HFFc6 (cell line): ENCODE data around the gene MAP2K6. TPM values are rescaled to one million over a fixed set of nuclear protein-coding genes. Genes with fewer than 3 reads are reported as not detected.

Experiments used
- DNase-seq: peaks from one replicate; pipeline ENCODE4 v3.0.0-alpha.2; 2018
- H3K27ac Mint-ChIP-seq: 2 replicates; pipeline ENCODE4 v1.8.0; 2020; ENCODE audit warnings: mild to moderate bottlenecking, mixed read lengths
- H3K27me3 Mint-ChIP-seq: 2 replicates; pipeline ENCODE4 v1.8.0; 2021; ENCODE audit warnings: mild to moderate bottlenecking, moderate library complexity, mixed read lengths; ENCODE audit not compliant: insufficient read depth
- H3K36me3 Mint-ChIP-seq: 2 replicates; pipeline ENCODE4 v1.8.0; 2021; ENCODE audit warnings: low read depth, mixed read lengths
- H3K4me1 Mint-ChIP-seq: 2 replicates; pipeline ENCODE4 v1.8.0; 2020; ENCODE audit warnings: low read depth, mixed read lengths
- H3K4me3 Mint-ChIP-seq: 2 replicates; pipeline ENCODE4 v1.8.0; 2020; ENCODE audit warnings: mild to moderate bottlenecking, moderate library complexity, mixed read lengths
- H3K9me3 Mint-ChIP-seq: 2 replicates; pipeline ENCODE4 v1.8.0; 2020; ENCODE audit warnings: mild to moderate bottlenecking, mixed read lengths
- CTCF ChIP-seq: fragments of 200-600 bp; sonication (generic); IDR thresholded peaks from 2 replicates; pipeline ENCODE4 v1.5.0; 2021; ENCODE audit warnings: antibody characterized with exemption, mild to moderate bottlenecking
- total RNA-seq, 6 experiments: library from RNA; stranded (reverse); fragmentation: NEBNext Ultra II Directional; extraction: Animal tissue kit (Norgen Biotek cat#: 25700); gene quantifications; 2 replicates in 1 of 6; 3 replicates in 5 of 6; pipeline ENCODE4 v1.2.3, GENCODE V29; 2021

Gene MAP2K6
- total RNA-seq, 6 experiments from 2014 or later: 0.06 to 0.66 (median 0.09) TPM; not detected in 1

DNA sequence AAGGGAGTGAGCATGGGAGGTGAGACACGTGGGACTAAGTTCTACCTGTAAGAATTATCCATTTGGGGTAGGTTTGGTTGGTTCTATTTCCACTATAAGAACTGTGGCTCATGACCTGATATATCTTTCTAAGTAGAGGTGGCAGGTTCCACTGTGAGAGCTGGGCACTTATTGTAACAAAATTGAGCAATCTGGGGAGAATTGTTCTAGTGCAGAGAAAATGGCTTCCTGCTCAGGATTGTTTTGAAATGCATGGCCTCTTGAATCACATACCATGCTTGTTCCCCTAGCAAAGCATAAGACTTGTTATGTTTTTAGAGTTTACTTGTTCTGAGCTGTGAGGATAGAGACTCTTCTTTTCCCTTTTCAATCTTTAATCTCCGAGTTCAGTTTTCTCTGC is 125.9 kb downstream of the MAP2K6 start:
- Mint-ChIP-seq H3K27ac (peak overlapping the region; percentile 93), H3K4me3 (peak overlapping the region; percentile 70), H3K27me3 (no peaks in the 10 kb centered on the region), H3K36me3 (no peaks in the 10 kb centered on the region), H3K4me1 (peaks cover 21% of the 10 kb centered on the region), H3K9me3 (no peaks in the 10 kb centered on the region)
- DNase-seq: peak; percentile 10
- TF ChIP-seq CTCF: no peak

DNA sequence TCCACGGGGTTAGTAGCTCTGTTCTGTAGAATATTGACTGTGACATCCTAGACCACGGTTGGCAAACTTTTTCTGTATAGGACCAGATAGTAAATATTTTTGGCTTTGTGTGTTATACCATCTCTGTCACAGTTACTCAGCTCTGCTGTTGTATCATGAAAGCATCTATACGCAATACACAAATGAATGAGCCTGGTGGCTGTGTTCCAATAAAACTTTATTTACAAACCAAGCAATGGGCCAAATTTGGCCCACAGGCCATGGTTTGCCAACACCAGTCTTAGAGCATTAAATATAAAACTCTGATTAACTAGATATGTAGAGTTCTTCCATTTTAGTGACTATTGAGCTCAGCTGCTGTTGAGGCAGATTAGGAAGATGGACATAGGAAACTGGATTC is 132.7 kb downstream of the MAP2K6 start:
- H3K4me3 Mint-ChIP-seq: no peak overlapping the region
- peaks cover 11% of the 10 kb centered on the region; the same call in 1 of the 2 replicates for H3K4me1 Mint-ChIP-seq
- H3K27ac Mint-ChIP-seq: no peak overlapping the region
- H3K9me3 Mint-ChIP-seq: no peaks in the 10 kb centered on the region
- TF ChIP-seq CTCF: no peak
- no peaks in the 10 kb centered on the region for H3K27me3 Mint-ChIP-seq
- H3K36me3 Mint-ChIP-seq: no peaks in the 10 kb centered on the region
- DNase-seq: no peak

GRCh38 chr17:69547947-69548346 is 133.4 kb downstream of the MAP2K6 start:
- Mint-ChIP-seq H3K36me3 (no peaks in the 10 kb centered on the region), H3K9me3 (no peaks in the 10 kb centered on the region), H3K27ac (no peak overlapping the region), H3K4me1 (peaks cover 11% of the 10 kb centered on the region; the same call in 1 of the 2 replicates), H3K4me3 (no peak overlapping the region), H3K27me3 (no peaks in the 10 kb centered on the region; the same call in 1 of the 2 replicates)
- no peak for TF ChIP-seq CTCF
- DNase-seq: no peak

DNA sequence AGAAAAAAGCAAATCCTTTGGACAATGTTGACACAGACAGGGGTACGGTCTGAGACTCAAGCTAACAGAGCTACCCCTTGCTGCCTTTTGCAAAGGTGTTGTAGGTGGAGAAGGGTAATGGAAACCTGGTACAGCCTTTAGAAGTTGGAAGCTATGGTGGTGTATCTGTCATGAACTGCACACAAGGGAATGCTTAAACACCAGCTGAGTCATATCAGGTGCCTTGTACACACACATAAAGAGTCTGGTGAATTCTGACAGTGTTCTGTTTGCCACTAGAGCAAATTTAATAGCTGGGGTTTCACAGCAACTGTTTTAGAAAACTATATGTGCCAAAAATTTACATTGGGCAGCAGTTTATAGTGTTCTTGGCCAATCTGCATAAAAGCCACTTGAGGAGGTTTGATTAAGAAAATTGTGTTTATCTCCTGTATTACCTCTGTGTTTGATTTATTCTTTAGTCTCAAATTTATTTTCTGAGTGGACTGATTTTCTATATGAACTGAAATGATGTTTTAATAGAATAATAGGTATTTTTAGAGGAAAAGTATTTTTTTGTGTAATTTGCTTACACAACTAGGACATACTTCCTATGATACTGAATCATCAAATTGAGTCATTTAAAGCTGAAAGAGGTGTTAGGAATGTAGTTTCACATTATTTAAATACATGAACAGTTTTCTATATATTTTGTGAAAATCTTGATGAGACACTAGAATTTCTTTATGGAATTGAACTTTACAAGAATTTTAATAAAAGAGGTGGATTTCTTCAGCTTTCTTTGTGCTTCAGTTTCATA is 136.9 kb downstream of the MAP2K6 start:
- Mint-ChIP-seq H3K27ac (no peak overlapping the region), H3K9me3 (no peaks in the 10 kb centered on the region; the same call in 1 of the 2 replicates), H3K4me3 (no peak overlapping the region), H3K4me1 (peaks cover 11% of the 10 kb centered on the region; the same call in 1 of the 2 replicates), H3K36me3 (no peaks in the 10 kb centered on the region), H3K27me3 (no peaks in the 10 kb centered on the region; the same call in 1 of the 2 replicates)
- TF ChIP-seq CTCF: no peak
- no peak for DNase-seq

- H3K4me1 Mint-ChIP-seq: peaks cover 11% of the 10 kb centered on the region; the same call in 1 of the 2 replicates
- TF ChIP-seq CTCF: no peak
- H3K9me3 Mint-ChIP-seq: no peaks in the 10 kb centered on the region; the same call in 1 of the 2 replicates
- no peak for DNase-seq
- no peak overlapping the region for H3K27ac Mint-ChIP-seq
- H3K36me3 Mint-ChIP-seq: no peaks in the 10 kb centered on the region
- H3K27me3 Mint-ChIP-seq: no peaks in the 10 kb centered on the region; the same call in 1 of the 2 replicates
- H3K4me3 Mint-ChIP-seq: no peak overlapping the region
These were observed 138.6 kb downstream of the MAP2K6 start for GRCh38 chr17:69552986-69553667.
